HG02623 (cell line): Measurements from ENCODE around the gene PRRG3.

Experiments
- ATAC-seq: cut with Tn5 transposase; IDR thresholded peaks from one replicate; pipeline ENCODE4 v1.9.1; 2021; ENCODE audit warnings: moderate library complexity; ENCODE audit not compliant: unreplicated experiment

Gene PRRG3

GRCh38 chrX:151704041-151704663 is 8.9 kb downstream of the PRRG3 start:
- no peak for ATAC-seq

- no peak for ATAC-seq
These were observed 13.6 kb downstream of the PRRG3 start for GRCh38 chrX:151708821-151709220.

GRCh38 chrX:151710457-151710856 is 15.2 kb downstream of the PRRG3 start:
- no peak for ATAC-seq

GRCh38 chrX:151711154-151711553 is 15.9 kb downstream of the PRRG3 start:
- no peak for ATAC-seq

GRCh38 chrX:151711787-151712186 is 16.5 kb downstream of the PRRG3 start:
- no peak for ATAC-seq

- no peak for ATAC-seq
These were observed 17.0 kb downstream of the PRRG3 start for GRCh38 chrX:151712253-151712652.

- ATAC-seq, result no peak
These were observed 18.6 kb downstream of the PRRG3 start for GRCh38 chrX:151713849-151714248.

GRCh38 chrX:151714362-151714761 is 19.1 kb downstream of the PRRG3 start:
- ATAC-seq, result no peak

GRCh38 chrX:151715752-151716151 is 20.5 kb downstream of the PRRG3 start, which contains the start of gene FATE1:
FATE1 (plus strand) TSS chrX:151716035; CDS start chrX:151716120, 85 bp downstream.
- ATAC-seq, result no peak

GRCh38 chrX:151722241-151722846 is 27.1 kb downstream of the PRRG3 start:
- no peak for ATAC-seq

- no peak for ATAC-seq
These were observed 28.0 kb downstream of the PRRG3 start for GRCh38 chrX:151723156-151723760.

- no peak for ATAC-seq
These were observed 29.5 kb downstream of the PRRG3 start for GRCh38 chrX:151724563-151725337.

GRCh38 chrX:151725338-151725614 is 30.0 kb downstream of the PRRG3 start:
- no peak for ATAC-seq

GRCh38 chrX:151726751-151727150 is 31.5 kb downstream of the PRRG3 start:
- ATAC-seq, result no peak

- ATAC-seq, result no peak
These were observed 32.1 kb downstream of the PRRG3 start for GRCh38 chrX:151727346-151727745.

GRCh38 chrX:151729056-151729725 is 33.9 kb downstream of the PRRG3 start:
- no peak for ATAC-seq

- ATAC-seq, result no peak
These were observed 39.2 kb downstream of the PRRG3 start, which contains the start of gene CNGA2 for GRCh38 chrX:151734446-151734845. CNGA2 (plus strand) TSS chrX:151734746; CDS start chrX:151738484, 3,738 bp downstream.

- ATAC-seq, result no peak
These were observed 40.0 kb downstream of the PRRG3 start for GRCh38 chrX:151735219-151735618.

- no peak for ATAC-seq
These were observed 41.4 kb downstream of the PRRG3 start for GRCh38 chrX:151736685-151737084.

GRCh38 chrX:151737494-151737893 is 42.2 kb downstream of the PRRG3 start:
- ATAC-seq, result no peak

- no peak for ATAC-seq
These were observed 43.5 kb downstream of the PRRG3 start for GRCh38 chrX:151738751-151739150.
